Breast epithelium (tissue), 3 donors: ENCODE data around the gene GGT1.

Experiments
- POLR2A ChIP-seq: fragments of 450-650 bp; IDR thresholded peaks from one replicate; pipeline ENCODE4 v1.6.1; 2016; ENCODE audit warnings: antibody characterized with exemption, mild to moderate bottlenecking, moderate library complexity
- TF ChIP-seq, protein P1 (sequence below), 3 donors: fragments of 450-650 bp; IDR thresholded peaks; one replicate each; pipeline ENCODE4 v1.5.1; 2016 to 2017; ENCODE audit warnings: antibody characterized with exemption in 3 of 3, mild to moderate bottlenecking in 3 of 3, moderate library complexity in 3 of 3

DNA sequence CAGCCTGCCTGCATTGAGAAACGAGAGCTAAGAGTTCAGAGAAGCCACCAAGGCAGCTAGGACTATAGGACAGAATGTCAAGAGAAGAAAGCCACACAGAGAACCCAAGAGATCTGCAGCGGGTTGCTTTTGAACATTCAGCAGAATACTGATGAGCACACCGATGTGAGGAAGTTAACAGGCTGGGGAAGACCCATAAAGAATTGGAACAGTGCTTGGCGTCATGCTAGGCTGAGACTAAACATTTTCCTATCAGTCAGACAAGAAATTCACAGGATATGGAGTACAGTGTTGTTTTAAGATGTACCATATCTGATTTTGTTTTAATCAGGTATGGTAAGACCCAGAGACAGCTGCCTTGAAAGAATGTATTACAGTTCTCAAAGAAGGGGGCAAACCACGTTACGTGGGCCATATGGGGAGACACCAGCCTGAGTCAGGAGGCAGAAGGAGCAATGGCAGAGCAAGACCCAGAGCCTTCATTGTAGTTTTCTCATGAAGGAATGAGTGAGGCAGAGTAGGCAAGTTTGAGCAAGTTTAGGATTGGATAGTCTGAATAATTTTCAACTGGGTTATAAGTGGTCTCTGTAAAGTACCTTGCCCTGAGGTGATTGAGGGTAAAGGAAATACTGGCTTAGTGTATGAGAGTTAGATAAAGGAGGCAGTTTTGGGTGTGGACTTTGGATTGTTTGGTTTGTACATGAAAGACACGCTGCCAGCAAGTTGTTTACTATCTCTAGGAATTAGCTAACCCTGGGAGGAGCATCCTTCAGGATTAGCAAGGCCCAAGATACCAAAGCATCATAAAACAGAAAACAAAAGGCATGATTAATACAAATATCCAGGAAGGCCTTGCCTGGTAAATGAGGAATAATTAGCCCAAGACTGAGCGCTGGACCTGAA lies 24.4 kb upstream of the GGT1 start:
- TF ChIP-seq POLR2A, result no peak
- TF ChIP-seq, protein P1, sequence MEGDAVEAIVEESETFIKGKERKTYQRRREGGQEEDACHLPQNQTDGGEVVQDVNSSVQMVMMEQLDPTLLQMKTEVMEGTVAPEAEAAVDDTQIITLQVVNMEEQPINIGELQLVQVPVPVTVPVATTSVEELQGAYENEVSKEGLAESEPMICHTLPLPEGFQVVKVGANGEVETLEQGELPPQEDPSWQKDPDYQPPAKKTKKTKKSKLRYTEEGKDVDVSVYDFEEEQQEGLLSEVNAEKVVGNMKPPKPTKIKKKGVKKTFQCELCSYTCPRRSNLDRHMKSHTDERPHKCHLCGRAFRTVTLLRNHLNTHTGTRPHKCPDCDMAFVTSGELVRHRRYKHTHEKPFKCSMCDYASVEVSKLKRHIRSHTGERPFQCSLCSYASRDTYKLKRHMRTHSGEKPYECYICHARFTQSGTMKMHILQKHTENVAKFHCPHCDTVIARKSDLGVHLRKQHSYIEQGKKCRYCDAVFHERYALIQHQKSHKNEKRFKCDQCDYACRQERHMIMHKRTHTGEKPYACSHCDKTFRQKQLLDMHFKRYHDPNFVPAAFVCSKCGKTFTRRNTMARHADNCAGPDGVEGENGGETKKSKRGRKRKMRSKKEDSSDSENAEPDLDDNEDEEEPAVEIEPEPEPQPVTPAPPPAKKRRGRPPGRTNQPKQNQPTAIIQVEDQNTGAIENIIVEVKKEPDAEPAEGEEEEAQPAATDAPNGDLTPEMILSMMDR (IDR thresholded peaks at IDR 0.05), result no peak
